ENCODE results near the gene SNAP29. TPM values are rescaled to one million over a fixed set of nuclear protein-coding genes. Genes with fewer than 3 reads are reported as not detected.
A peak's percentile ranks its signal among the peaks of the same experiment; 100 is the strongest.
"Not testable (repeated sequence)": the region's sequence is repeated elsewhere in the genome, so short reads cannot be mapped to it uniquely, and the experiment has no call there.

The SNAP29 gene
- polyA plus RNA-seq, 1 experiment: 34.6 TPM

DNA sequence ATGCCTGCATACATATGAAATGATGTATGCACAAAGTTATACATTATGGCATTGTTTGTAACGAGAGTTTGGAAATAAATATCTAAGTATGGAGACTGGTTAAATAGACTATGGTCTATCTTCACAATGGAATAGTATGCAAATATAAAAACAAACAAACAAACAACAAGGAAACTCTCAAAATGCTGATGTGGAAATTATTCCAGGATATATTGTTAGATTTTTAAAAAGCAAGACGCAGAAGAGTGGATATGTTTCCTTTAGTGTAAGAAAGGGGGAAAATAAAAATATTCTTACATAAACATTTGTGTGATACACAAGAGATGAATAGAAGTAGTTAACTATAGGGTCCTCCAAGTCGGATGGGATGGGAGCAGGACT is 47.6 kb downstream of the SNAP29 start:
- no peak overlapping the region for H3K4me3 ChIP-seq (ENCODE audit: low read depth, low read length)
- TF ChIP-seq CTCF (IDR thresholded peaks at IDR 0.05; ENCODE audit: insufficient read depth, low read depth, low read length): no peak
- DNase-seq (ENCODE audit: low read depth): no peak
- no peaks in the 10 kb centered on the region for H3K27me3 ChIP-seq (ENCODE audit: control insufficient read depth, insufficient read depth, low read length)
- no peaks in the 10 kb centered on the region for H3K36me3 ChIP-seq (ENCODE audit: control insufficient read depth, insufficient read depth, low read length)
- ChIA-PET CTCF (interaction anchor here (2.5 to 3.9 kb wide), 2 partner anchors 11 to 21 kb away, joined by 12 to 18 read pairs; partner anchors contain the start of gene CRKL), POLR2A (interaction anchor here (0.6 kb wide), 1 partner anchor 52 kb away, joined by 3 read pairs; no protein-coding TSS in a partner anchor)

- H3K4me3 ChIP-seq (ENCODE audit: low read depth, low read length); DNase-seq (ENCODE audit: low read depth); H3K36me3 ChIP-seq (ENCODE audit: control insufficient read depth, insufficient read depth, low read length); H3K27me3 ChIP-seq (ENCODE audit: control insufficient read depth, insufficient read depth, low read length); POLR2A ChIA-PET: not testable (repeated sequence)
- CTCF ChIA-PET: interaction anchor here (0.7 to 1.7 kb wide), 2 partner anchors 9 to 17 kb away, joined by 3 to 4 read pairs; no protein-coding TSS in a partner anchor
Measured at GRCh38 chr22:20908717-20909116, 49.9 kb downstream of the SNAP29 start.

- H3K27me3 ChIP-seq (ENCODE audit: control insufficient read depth, insufficient read depth, low read length): no peaks in the 10 kb centered on the region
- no peak overlapping the region for H3K4me3 ChIP-seq (ENCODE audit: low read depth, low read length)
- no peaks in the 10 kb centered on the region for H3K36me3 ChIP-seq (ENCODE audit: control insufficient read depth, insufficient read depth, low read length)
- POLR2A ChIA-PET: no interaction called here
- CTCF ChIA-PET: no interaction called here
- no peak for TF ChIP-seq CTCF (IDR thresholded peaks at IDR 0.05; ENCODE audit: insufficient read depth, low read depth, low read length)
- no peak for DNase-seq (ENCODE audit: low read depth)
Measured at GRCh38 chr22:20909543-20910303, 50.9 kb downstream of the SNAP29 start.

DNA sequence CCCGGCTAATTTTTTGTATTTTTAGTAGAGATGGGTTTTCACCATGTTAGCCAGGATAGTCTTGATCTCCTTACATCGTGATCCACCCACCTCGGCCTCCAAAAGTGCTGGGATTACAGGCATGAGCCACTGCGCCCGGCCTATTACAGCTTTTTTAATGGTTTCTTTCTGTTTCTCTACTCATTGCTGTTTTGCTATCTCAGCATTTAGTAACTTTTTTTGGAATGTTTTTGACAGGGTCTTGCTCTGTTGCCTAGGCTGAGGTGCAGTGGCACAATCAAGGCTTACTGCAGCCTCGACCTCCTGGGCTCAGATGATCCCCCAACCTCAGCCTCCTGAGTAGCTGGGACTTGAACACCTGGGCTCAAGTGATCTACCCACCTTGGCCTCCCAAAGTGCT is 53.7 kb downstream of the SNAP29 start:
- Histone ChIP-seq H3K4me3 (ENCODE audit: low read depth, low read length) (no peak overlapping the region), H3K36me3 (ENCODE audit: control insufficient read depth, insufficient read depth, low read length) (no peaks in the 10 kb centered on the region), H3K27me3 (ENCODE audit: control insufficient read depth, insufficient read depth, low read length) (no peaks in the 10 kb centered on the region)
- ChIA-PET POLR2A (no interaction called here), CTCF (no interaction called here)
- TF ChIP-seq CTCF (IDR thresholded peaks at IDR 0.05; ENCODE audit: insufficient read depth, low read depth, low read length): no peak
- DNase-seq (ENCODE audit: low read depth): no peak

DNA sequence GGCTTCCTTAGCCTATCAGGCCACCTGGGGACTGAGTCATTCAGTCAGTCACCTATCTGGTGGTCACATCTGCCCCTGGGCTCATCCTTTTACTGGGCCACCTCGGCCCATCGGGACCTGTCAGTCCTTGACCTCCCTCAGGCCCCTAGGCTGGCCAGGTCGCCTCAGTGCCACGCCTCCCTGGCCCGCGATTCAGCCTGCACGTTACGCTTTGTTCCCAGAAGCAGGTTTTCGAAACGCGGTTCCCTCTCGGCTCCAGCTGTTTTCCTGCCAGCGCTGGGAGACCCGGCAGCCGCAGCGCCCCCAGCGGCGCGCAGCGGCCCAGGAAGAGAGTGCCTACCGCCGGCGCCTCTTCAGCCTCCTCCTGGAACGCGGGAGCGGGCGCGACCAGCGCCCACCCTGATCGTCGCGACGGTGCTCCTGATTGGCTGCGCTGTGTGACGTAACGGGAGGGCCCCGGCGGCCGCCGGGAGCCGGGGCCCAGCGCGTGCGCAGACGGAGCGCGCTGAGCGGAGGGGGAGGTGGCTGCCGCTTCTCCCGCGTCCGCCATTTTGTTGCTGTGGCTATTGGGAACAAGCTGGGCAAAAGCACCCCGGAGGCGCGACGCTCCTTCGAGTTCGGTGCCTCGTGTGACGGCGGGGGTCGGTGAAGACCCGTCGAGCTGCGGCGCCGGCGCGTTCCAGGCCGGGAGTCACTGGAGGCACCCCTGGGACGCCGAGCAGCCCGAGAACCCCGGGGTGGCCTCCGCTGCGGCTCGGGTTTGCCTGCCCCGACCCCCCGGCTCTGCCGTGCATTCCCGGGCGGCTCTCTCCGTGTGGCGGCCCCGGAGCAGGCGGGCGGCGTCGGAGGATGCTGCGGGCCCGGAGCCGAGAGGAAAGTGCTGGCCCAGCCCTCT is 58.4 kb downstream of the SNAP29 start, which contains the start of gene CRKL:
TSS of gene CRKL (plus strand) at position 492 of the 895 bp plus-strand sequence. CDS start 528 bp downstream, outside the sequence.
- H3K4me3 ChIP-seq (ENCODE audit: low read depth, low read length): peak within 1 kb of the TSS; percentile 97
- peak; percentile 80 for DNase-seq (ENCODE audit: low read depth)
- H3K27me3 ChIP-seq (ENCODE audit: control insufficient read depth, insufficient read depth, low read length): no peaks in the 10 kb centered on the region
- ChIA-PET CTCF (interaction anchor here (0.6 to 1.6 kb wide), 17 partner anchors 10 to 192 kb away, joined by 3 to 14 read pairs (median 4); partner anchors contain the start of gene LZTR1), POLR2A (no interaction called here)
- H3K36me3 ChIP-seq (ENCODE audit: control insufficient read depth, insufficient read depth, low read length): no peaks in the 10 kb centered on the region
- TF ChIP-seq CTCF (IDR thresholded peaks at IDR 0.05; ENCODE audit: insufficient read depth, low read depth, low read length): peak; percentile 91

All from BJ (cell line).